ENCODE measurements around the gene PARP11.

PARP11 gene

GRCh38 chr12:3816266-3816665, 56.9 kb downstream of the PARP11 start:
- no peak for DNase-seq

GRCh38 chr12:3815094-3815766, 58.0 kb downstream of the PARP11 start:
- DNase-seq = no peak

GRCh38 chr12:3810540-3810939, 62.7 kb downstream of the PARP11 start:
- no peak for DNase-seq

DNA sequence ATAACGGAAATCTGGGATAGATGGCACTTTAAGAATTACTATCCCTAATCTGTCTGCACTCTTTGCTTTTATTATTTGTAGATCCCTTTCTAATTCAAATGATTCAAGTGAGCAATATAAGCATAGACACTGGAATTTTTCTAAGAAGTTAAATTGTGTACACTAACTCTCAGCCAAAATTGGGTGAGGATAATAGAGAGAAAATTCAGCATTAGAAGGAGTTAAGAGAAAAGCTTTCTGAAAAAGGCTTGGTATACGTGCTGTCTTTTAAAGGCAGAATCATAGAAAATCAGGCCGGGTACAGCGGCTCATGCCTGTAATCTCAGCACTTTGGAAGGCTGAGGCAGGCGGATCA, 63.2 kb downstream of the PARP11 start:
- DNase-seq = no peak

GRCh38 chr12:3809357-3810015, 63.7 kb downstream of the PARP11 start:
- DNase-seq = no peak

GRCh38 chr12:3805077-3805476, 68.1 kb downstream of the PARP11 start:
- no peak for DNase-seq

DNA sequence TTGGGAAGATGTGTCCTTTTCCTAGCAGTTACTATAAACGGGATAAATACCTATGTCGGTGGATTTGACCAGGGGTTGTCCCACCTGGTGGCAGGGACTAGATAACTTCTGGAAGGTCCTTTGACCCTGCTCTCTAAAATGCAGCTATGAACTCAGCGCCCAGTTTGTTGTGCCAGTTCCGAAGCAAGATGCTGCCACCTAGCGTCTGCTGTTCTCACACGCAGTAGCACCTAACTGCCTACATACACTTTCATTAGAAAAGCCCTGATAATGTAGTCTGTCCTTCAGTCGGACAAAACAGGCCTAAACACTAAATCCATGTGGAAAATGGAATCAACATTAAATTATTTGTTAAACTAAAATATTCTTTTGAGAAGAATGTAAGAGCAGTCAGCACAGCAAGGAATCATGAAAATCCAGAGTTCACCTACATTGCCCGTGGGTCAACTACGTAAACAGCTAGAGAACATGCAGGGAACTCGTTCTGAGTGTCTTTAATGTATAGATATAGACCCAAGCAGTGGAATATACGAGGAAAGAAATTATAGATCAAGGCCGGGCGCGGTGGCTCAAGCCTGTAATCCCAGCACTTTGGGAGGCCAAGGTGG, 69.2 kb downstream of the PARP11 start:
- DNase-seq = peak; percentile 81

DNA sequence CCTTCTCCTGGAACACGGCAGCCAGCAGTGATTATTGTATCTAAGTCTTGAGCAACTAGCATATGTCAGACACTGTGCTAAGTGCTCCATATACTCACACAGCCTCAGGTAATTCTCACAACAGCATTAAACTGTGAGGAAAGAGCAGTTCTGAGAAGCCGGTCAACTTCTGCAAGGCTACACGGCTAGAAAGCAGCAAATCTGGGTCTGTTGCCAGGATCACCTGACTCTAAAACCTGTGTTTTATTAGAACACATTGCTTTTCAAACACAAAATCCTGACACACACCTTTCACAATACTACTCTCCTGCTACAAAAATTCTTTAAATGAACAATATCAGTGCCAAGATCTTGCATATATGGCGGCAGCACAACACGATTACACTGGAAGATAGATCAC, 70.5 kb downstream of the PARP11 start:
- no peak for DNase-seq

DNA sequence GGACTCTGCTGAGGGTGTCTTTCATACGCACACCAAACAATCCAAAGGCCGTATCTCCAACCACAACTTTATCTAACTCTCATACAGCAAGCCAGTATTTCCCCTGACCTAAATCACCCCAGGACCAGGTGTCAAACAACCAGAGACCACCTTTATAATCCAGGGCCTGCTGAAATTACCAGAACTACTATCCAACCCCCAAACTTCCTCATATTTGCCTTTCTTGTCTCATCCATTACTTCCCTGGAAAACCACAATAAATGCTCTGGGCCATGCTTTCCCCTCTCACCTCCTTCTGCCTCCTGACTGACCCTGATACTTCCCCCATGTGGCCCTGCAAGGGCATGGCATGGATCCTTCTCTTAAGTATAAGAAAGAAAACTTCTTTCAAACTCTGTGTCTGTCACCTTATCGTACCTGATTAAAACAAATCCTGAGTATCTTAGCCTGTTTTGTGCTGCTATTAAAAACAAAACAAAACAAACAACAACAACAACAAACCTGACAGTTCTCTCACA, 75.6 kb downstream of the PARP11 start:
- no peak for DNase-seq

DNA sequence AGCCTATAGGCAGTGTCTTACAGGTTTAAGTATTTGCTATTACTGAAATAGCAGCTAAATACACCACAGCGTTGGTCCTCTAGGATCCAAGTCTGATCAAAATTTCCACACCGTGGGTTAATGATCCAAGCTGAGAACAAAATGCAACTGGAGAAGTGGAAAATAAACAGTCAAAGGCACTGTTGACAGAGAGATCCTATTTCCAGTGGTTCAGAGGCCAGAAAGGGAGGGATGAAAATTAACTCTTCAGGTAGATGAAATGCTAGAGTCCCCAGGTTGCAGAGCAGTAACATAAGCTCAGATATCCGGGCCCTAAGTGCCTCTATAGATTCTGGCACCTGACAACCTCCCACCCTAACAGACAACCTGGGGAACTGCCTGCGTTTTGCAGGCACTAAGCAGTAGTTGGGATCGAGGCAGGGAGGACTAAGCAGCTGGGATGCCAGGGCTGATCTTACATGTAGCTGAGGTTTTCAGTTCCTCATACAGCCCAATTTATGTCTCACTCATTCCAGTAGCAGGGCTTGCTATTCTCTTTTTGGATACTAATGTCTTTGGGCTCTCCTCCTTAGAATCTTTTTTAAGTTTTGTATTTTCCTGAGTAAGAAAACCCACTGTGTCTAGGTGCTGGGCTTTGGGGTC, 77.6 kb downstream of the PARP11 start:
- no peak for DNase-seq

DNA sequence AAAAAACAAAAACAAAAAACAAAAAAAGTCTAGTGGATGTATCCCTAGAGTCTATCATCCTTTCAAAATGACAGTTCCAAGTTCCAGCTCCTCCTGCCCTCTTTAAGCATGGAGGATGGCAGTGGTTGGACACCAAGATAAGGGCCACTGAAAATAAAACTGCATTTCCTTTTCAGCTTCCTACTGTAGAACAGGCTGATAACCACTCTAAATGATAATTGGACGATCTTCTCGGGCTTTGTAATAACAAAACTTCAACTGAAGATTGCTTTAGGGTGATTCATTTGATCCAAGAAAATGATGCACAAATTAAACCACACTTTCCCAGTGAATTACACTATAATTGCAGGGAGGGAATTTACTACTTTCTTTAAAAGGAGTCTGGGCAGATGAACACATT, 78.1 kb downstream of the PARP11 start:
- no peak for DNase-seq

DNA sequence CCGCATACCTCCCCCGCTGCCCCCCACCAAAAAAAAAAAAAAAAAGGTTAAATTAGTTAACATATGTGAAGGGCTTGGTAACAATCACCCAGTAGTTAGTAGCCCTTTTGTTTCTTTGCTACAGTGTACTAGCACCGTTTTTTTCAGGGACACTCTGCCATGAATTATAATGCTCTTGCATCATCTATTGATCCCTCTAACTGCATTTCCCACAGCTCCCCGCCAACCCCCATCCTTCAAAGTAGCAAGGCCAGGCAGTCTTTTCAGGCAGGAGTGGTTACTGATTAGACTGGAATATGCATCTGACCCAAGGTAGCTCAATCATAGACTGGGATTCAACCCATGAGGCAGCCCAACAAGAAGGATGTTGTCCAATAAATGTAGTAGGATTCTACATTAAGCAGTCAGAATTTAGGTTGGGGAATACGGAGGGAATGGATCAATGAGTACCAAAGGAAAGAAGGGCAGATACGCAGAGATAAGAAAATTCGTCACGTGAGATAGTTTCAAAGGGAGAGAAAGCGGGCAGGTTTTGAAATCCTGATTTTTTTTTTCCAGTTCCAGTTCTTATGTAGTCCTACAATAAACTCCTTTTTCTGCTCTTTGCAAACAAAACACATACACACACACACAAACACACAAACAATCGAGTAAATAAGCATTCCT, 80.4 kb downstream of the PARP11 start:
- DNase-seq = no peak

DNA sequence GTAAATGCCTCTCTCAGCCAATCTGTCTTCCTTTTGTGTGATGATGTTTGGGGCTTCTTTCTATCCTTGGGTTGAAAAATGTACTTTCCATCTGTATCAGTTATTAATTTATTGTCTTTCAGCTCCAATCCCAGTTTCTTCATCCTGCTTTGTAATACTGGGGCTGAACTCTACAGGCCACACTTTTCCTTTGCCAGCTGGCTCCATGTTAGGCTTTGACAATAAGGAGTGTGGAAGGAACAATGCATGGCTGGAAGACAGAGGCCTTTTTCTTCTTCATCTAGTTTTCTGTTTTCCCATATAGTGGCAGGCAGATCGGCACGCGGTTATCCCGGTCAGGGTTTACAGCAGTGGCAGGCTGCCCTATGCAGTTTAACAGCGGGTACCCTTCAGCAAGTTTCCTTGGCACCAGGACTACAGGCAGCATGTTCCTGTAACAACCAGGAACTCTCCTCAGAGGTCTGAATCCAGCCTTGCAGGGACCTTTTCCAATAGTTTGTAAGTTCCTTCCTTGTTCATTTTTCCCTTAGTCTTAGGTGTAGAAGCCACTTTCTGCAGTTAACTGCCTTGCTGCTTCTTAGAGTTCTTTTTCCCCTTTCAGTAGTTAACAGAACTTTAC, 81.8 kb downstream of the PARP11 start:
- DNase-seq = no peak

DNA sequence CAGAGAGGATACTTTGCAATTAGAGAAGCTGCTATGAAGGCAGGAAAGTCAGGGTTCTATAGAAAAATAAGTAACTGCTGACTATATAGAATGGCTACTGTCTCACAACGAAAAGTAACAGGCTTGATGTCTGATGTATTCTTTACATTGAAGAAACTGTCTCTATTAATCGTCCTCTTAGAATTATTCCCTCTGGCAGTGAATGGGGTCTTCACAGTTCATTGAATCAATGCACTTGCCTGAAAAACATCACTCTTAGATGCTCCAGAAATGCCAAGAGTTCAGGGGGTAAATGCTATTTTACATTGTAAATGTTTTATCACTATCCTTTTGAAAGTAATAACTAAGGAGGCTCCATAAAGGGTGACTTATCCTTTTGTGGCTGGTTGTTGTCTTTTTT, 82.6 kb downstream of the PARP11 start:
- DNase-seq = no peak

DNA sequence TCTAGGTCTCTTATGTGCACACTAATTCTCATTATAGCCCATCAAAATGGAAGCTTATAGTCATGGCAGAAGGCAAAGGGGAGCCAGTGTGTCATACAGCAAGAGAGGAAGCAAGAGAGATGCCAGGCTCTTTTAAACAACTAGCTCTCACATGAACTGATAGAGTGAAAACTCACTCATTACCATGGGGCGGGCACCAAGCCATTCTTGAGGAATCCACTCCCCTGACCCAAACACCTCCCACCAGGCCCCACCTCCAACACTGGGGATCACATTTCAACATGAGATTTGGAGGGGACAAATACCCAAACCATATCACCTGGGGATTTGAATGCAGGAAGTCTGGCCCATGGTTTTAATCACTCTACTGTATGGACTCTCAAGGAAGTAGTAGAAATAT, 83.4 kb downstream of the PARP11 start:
- DNase-seq = no peak

DNA sequence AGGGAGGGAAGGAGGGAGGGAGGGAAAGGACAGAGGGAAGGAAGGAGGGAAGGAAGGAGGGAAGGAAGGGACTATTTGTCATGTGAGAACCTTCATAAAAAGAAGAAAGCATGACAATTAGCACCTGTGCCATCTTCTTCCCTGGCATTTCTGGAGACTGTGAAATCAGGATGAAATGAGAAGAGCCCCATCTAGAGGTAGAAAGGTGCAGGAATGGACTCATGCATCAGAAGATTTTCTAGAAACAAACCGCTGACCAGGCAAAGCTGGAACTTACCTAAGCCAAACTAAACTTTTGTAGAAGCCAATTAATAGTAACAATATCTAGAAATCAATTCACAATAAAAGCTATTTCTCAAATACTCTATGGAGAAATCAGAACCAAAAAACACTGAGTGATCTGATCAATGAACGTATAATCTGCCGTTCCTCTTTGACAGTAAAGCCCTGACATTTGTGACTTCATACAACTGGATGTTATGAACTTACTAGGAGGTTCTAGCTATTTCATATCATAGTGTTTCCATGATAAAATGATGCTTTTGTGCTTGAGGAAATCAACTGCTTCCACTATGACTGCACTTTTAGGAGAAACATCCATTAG, 95.9 kb downstream of the PARP11 start:
- DNase-seq = no peak

- DNase-seq = no peak
Measured at GRCh38 chr12:3775385-3776035, 97.7 kb downstream of the PARP11 start.

- no peak for DNase-seq
Measured at GRCh38 chr12:3772380-3772779, 100.8 kb downstream of the PARP11 start.

DNA sequence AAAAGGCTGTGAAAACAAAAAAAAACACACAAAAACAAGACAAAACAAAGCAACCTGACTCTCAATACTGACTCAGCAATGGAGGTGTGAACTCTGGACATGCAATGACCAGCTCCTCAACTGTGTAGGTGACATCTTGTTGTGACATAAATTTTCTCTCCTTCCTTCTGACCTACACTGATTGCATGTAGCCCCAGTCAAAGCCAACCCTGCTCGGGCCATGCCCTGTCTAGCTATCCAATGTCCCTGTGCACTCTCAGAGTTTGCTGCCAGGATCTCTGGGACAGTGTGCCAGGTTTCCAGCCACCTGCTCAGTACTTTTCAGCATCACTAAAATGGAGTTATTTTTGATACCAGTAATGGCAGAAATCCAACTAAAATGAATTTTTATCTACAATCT, 101.3 kb downstream of the PARP11 start:
- DNase-seq = no peak

- DNase-seq = no peak
Measured at GRCh38 chr12:3770891-3771290, 102.3 kb downstream of the PARP11 start.

- DNase-seq = no peak
Measured at GRCh38 chr12:3768911-3769447, 104.2 kb downstream of the PARP11 start.
